ENCODE data around the gene ERI3.

GRCh38 chr1:44353604-44354003, 1.5 kb downstream of the ERI3 start:
- TF ChIP-seq CTCF (IDR thresholded peaks at IDR 0.05; ENCODE audit: insufficient read depth, low read length), result no peak
- TF ChIP-seq POLR2AphosphoS5 (IDR thresholded peaks at IDR 0.05; ENCODE audit: low read depth), result no peak
- TF ChIP-seq SPI1 (IDR thresholded peaks at IDR 0.05; ENCODE audit: borderline replicate concordance, low read depth), result no peak
- no peak for TF ChIP-seq REST (IDR thresholded peaks at IDR 0.05; ENCODE audit: insufficient replicate concordance, low read depth)
- no peak for TF ChIP-seq GABPA (IDR thresholded peaks at IDR 0.05; ENCODE audit: low read depth)
